ENCODE measurements around the gene CD300E. TPM values are rescaled to one million over a fixed set of nuclear protein-coding genes. Genes with fewer than 3 reads are reported as not detected.

The CD300E gene
- total and polyA plus RNA-seq, 8 donors: 0.14 to 1.3 (median 0.27) TPM; not detected in 1

DNA sequence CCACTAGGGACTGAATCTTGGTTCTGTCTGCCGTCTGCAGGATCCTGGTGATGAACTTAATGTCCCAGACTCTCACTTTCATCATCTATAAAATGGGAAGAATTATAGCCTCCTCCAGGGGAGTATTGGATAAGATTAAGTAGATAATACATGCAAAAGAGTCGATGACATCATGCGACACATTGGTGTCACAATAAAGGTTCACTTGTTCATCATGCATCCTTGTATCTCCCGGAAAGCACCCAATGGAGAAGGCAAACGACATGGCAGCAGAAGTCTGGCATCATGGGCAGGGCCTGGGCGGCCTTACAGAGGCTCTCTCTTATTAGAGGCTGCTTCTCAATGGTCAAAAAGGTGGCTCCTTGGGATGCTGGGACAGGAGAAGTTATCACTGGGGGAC, 35.1 kb upstream of the CD300E start:
- TF ChIP-seq, protein P1, sequence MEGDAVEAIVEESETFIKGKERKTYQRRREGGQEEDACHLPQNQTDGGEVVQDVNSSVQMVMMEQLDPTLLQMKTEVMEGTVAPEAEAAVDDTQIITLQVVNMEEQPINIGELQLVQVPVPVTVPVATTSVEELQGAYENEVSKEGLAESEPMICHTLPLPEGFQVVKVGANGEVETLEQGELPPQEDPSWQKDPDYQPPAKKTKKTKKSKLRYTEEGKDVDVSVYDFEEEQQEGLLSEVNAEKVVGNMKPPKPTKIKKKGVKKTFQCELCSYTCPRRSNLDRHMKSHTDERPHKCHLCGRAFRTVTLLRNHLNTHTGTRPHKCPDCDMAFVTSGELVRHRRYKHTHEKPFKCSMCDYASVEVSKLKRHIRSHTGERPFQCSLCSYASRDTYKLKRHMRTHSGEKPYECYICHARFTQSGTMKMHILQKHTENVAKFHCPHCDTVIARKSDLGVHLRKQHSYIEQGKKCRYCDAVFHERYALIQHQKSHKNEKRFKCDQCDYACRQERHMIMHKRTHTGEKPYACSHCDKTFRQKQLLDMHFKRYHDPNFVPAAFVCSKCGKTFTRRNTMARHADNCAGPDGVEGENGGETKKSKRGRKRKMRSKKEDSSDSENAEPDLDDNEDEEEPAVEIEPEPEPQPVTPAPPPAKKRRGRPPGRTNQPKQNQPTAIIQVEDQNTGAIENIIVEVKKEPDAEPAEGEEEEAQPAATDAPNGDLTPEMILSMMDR (IDR thresholded peaks at IDR 0.05): no peak
- Histone ChIP-seq H3K36me3 (no peaks in the 10 kb centered on the region), H3K4me3 (no peak overlapping the region), H3K27me3 (peaks cover 0 to 4% (median 0%) of the 10 kb centered on the region in 4 donors), H3K9me3 (no peaks in the 10 kb centered on the region), H3K4me1 (no peaks in the 10 kb centered on the region), H3K27ac (no peak overlapping the region)
- 52 to 67% methylated on average over 6 of the region's 6 CpGs for WGBS, 2 donors
- intact Hi-C loops (cut with DNase I): loop anchor here in 1 of 3 donors (10.0 kb wide), 1 partner anchor 206 kb away; no protein-coding TSS in a partner anchor
- ATAC-seq (no peak), DNase-seq (no peak), FAIRE-seq (no peak)

DNA sequence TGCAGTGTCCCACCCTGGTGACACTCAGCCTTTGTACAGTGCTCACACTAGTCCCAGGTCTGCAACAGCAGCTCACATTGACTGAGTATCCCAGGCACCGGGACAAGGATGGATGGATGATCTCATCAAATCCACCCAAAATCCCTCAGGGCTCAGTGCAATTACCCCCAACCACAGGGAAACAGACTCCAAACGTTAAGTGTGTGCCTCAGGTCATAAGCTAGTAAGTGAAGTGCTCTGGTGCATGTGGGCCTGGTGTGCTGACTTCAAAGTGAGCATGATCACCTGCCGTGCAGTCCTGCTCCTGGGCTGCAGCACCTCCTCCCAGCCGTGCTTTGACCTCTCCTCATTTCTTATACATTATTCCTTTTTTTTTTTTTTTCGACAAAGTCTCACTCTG, 31.2 kb upstream of the CD300E start:
- no peak for ATAC-seq
- TF ChIP-seq, protein P1 (IDR thresholded peaks at IDR 0.05): no peak
- Histone ChIP-seq H3K4me1 (no peaks in the 10 kb centered on the region), H3K27ac (no peak overlapping the region), H3K27me3 (no peaks in the 10 kb centered on the region), H3K4me3 (no peak overlapping the region), H3K36me3 (no peaks in the 10 kb centered on the region), H3K9me3 (no peaks in the 10 kb centered on the region)
- 27 to 30% methylated on average over 5 of the region's 5 CpGs for WGBS, 2 donors
- no peak for DNase-seq
- intact Hi-C loops (cut with DNase I): loop anchor here in 1 of 3 donors (5.0 to 10.0 kb wide), 2 partner anchors 83 to 210 kb away; partner anchors contain the start of gene RAB37
- no peak for FAIRE-seq

DNA sequence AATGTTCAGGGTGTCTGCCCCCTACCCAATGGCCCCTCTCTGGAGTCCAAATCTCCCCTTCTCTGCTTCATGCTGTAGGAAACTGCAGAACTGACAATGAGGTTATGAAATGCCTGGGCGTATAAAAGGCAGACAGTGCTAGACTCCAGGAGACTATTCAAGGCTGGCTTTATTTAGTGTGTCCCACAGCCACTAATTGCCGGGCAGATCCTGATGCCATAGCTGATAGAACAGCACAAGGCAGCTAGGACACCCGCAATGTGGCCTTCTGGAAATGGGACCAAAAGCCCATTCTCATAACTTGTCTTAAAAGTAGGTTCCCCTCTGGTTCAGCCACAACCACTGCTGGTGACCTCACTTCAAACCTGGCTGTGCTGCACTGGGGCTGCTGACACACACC, 28.5 kb upstream of the CD300E start:
- Histone ChIP-seq H3K27me3 (no peaks in the 10 kb centered on the region), H3K4me3 (no peak overlapping the region), H3K27ac (no peak overlapping the region), H3K9me3 (no peaks in the 10 kb centered on the region), H3K4me1 (no peaks in the 10 kb centered on the region), H3K36me3 (no peaks in the 10 kb centered on the region)
- 58 to 61% methylated on average over 3 of the region's 3 CpGs for WGBS, 2 donors
- intact Hi-C loops (cut with DNase I): loop anchor here in 1 of 3 donors (5.0 to 10.0 kb wide), 2 partner anchors 85 to 213 kb away; partner anchors contain the start of gene RAB37
- ATAC-seq: no peak
- no peak for DNase-seq
- no peak for FAIRE-seq
- TF ChIP-seq, protein P1 (IDR thresholded peaks at IDR 0.05): no peak

DNA sequence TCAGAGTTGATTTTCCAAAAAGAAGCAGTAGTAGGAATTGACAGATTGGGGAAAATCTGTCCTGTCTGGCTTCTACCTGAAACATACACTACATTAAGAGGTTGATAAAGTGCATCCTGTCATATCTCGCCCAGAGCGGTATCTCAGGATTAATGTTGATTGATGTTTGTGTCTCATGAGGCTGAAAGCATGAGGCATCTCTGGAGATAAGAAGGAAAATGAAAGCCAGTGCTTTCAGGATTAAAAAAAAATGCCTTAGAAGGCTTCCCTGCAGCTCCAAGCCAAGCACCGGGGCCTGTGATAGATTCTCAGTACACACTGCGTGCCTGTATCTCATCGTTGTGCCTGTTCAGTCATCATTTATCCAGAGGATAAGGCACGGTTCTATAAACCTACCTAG, 26.4 kb upstream of the CD300E start:
- Histone ChIP-seq H3K27me3 (no peaks in the 10 kb centered on the region), H3K4me3 (no peak overlapping the region), H3K9me3 (no peaks in the 10 kb centered on the region), H3K4me1 (no peaks in the 10 kb centered on the region), H3K36me3 (no peaks in the 10 kb centered on the region), H3K27ac (no peak overlapping the region)
- DNase-seq (no peak), ATAC-seq (no peak), FAIRE-seq (no peak)
- intact Hi-C loops (cut with DNase I): loop anchor here in 1 of 3 donors (5.0 to 10.0 kb wide), 2 partner anchors 87 to 215 kb away; partner anchors contain the start of gene RAB37
- TF ChIP-seq, protein P1 (IDR thresholded peaks at IDR 0.05): no peak
- WGBS, 2 donors: 36 to 43% methylated on average over 6 of the region's 6 CpGs

DNA sequence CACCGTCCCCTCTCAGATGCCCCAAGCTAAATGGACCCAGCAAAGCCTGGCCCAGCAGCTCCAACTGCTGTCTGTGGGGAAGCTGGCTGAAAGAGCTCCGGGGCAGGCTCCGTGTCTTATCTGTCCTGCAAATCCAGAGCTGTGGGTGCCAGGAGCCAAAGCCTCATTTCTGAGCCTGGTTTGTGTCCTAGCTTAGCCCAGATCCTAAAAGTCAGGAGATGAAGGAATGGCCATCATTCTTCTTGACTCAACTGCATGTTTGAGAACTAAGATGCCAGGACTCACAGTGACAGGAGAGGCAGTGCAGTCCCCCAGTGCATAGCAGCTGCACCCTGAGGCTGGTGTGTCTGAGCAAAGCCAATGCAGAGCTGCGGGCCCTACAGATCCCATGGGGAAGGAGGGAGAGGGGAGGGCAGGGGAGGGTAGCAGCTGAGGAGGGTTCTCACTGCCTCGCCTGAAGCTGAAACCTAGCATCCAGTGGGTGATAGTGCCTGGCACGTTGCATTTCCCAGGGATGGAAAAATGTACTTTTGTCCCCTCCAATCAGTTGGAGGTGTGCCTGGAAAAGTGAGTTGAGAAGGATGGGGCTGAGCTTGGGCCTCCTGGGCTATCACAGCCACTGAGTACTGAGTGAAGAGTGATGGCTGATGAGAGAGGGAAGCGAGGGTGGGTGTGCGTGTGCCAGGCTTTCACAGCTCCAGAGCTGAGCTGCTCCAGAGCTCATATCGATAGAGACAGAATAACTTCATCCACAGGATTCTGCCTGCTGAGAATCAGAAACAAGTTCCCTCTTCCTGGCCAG, 24.5 kb upstream of the CD300E start:
- Histone ChIP-seq H3K4me3 (no peak overlapping the region), H3K9me3 (no peaks in the 10 kb centered on the region), H3K27me3 (no peaks in the 10 kb centered on the region), H3K36me3 (no peaks in the 10 kb centered on the region), H3K27ac (no peak overlapping the region), H3K4me1 (no peaks in the 10 kb centered on the region)
- ATAC-seq (no peak), DNase-seq (no peak), FAIRE-seq (no peak)
- WGBS, 2 donors: 47 to 60% methylated on average over 9 of the region's 9 CpGs
- TF ChIP-seq, protein P1 (IDR thresholded peaks at IDR 0.05): no peak
- intact Hi-C loops (cut with DNase I): no loop called here

All from pancreas (tissue), 10 donors.